Measurements from ENCODE around the gene BTG3. TPM values are rescaled to one million over a fixed set of nuclear protein-coding genes. Genes with fewer than 3 reads are reported as not detected.

BTG3 gene
- total RNA-seq, 6 experiments from 2014 or later: 22.3 to 37.4 (median 35.1) TPM

DNA sequence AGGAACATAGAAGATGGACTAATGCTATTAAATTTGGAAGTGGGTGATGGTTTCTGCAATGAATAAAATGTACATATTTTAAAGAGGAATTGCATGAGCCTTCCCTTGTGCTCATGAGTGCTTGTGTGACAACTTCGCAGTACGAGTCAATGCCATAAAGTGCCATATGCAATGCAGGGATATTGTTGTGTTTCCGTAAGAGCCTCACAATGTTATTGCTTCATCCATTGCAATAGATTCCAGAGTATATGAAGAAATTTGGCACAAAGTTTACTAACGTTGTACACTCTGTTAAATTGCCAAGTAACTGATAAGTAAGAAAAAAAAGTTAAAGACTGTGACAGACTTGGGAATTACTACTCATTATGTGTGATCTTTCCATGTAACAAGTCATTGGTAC, 22.3 kb downstream of the BTG3 start:
- Mint-ChIP-seq H3K27me3 (ENCODE audit: insufficient read depth) (no peaks in the 10 kb centered on the region), H3K27ac (no peak overlapping the region), H3K4me3 (no peak overlapping the region), H3K9me3 (no peaks in the 10 kb centered on the region), H3K36me3 (ENCODE audit: low read depth) (peaks cover 14% of the 10 kb centered on the region; the same call in 1 of the 2 replicates), H3K4me1 (ENCODE audit: low read depth) (no peaks in the 10 kb centered on the region)
- no peak for DNase-seq
- TF ChIP-seq, protein P1, sequence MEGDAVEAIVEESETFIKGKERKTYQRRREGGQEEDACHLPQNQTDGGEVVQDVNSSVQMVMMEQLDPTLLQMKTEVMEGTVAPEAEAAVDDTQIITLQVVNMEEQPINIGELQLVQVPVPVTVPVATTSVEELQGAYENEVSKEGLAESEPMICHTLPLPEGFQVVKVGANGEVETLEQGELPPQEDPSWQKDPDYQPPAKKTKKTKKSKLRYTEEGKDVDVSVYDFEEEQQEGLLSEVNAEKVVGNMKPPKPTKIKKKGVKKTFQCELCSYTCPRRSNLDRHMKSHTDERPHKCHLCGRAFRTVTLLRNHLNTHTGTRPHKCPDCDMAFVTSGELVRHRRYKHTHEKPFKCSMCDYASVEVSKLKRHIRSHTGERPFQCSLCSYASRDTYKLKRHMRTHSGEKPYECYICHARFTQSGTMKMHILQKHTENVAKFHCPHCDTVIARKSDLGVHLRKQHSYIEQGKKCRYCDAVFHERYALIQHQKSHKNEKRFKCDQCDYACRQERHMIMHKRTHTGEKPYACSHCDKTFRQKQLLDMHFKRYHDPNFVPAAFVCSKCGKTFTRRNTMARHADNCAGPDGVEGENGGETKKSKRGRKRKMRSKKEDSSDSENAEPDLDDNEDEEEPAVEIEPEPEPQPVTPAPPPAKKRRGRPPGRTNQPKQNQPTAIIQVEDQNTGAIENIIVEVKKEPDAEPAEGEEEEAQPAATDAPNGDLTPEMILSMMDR (IDR thresholded peaks at IDR 0.05): no peak

DNA sequence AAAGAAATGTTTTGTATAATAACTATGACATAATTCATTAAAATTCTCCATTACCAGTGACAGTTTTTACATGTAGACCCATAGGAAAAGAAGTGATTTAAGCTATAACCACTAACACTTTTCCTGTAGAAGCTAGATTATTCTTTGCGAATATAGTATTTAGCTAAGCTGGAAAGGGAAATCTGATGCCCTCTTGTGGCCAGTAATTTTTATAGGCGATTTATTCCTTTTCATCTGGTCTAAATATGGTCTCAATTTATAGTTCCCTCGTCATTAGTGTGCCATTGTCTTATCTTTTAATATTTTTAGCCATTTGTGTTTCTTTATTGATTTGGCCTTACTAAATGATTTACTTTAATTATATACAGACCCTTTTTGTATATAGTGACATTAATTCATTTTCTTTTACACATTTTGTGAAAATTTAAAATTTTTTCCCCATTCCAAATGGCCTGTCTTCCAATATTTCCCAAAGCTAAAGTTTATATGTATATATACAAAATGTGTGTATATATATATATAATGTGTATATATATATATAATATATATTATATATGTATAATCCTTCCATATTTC, 26.7 kb downstream of the BTG3 start:
- DNase-seq: peak; percentile 48
- TF ChIP-seq, protein P1 (IDR thresholded peaks at IDR 0.05): peak; percentile 88
- Mint-ChIP-seq H3K9me3 (no peaks in the 10 kb centered on the region), H3K27ac (no peak overlapping the region), H3K27me3 (ENCODE audit: insufficient read depth) (peaks cover 3% of the 10 kb centered on the region; the same call in 1 of the 2 replicates), H3K36me3 (ENCODE audit: low read depth) (no peaks in the 10 kb centered on the region), H3K4me1 (ENCODE audit: low read depth) (no peaks in the 10 kb centered on the region), H3K4me3 (no peak overlapping the region)

DNA sequence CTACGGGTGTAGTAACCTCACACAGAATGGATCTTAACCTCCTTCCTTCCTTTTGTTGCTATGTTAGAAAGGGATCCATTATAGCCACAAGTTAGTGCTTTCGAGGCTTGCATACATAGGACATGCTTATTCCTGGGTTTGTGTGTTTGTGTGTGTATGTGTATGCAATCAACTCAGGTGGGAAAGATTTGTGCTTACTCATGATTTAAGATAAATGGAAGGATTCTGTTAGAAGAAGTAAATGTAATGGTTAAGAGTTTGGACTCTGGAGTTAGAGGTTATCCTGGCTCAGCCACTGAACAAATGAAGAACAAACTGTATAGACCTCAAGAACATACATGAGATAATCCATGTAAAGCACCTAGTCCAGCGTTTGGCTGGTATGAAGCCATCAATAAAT, 28.8 kb downstream of the BTG3 start:
- H3K36me3 Mint-ChIP-seq (ENCODE audit: low read depth): no peaks in the 10 kb centered on the region
- H3K27ac Mint-ChIP-seq: no peak overlapping the region
- no peak for DNase-seq
- no peaks in the 10 kb centered on the region for H3K9me3 Mint-ChIP-seq
- TF ChIP-seq, protein P1 (IDR thresholded peaks at IDR 0.05): no peak
- no peak overlapping the region for H3K4me3 Mint-ChIP-seq
- no peaks in the 10 kb centered on the region for H3K4me1 Mint-ChIP-seq (ENCODE audit: low read depth)
- peaks cover 3% of the 10 kb centered on the region; the same call in 1 of the 2 replicates for H3K27me3 Mint-ChIP-seq (ENCODE audit: insufficient read depth)

DNA sequence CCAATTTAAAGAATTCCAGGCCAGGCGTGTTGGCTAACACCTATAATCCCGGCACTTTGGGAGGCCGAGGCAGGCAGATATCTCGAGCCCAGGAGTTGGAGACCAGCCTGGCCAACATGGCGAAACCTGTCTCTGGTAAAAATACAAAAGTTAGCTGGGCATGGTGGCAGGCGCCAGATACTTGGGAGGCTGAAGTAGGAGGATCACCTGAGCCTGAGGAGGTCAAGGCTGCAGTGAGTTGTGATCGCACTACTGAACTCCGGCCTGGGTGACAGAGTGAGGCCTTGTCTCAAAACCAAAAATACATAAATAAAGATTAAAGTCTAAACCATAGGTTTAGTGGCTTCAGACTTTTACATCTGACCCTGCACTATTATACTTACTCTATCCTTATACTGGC, 32.4 kb downstream of the BTG3 start:
- H3K27me3 Mint-ChIP-seq (ENCODE audit: insufficient read depth): peaks cover 7% of the 10 kb centered on the region; the same call in 1 of the 2 replicates
- H3K36me3 Mint-ChIP-seq (ENCODE audit: low read depth): no peaks in the 10 kb centered on the region
- no peak overlapping the region for H3K27ac Mint-ChIP-seq
- DNase-seq: no peak
- no peaks in the 10 kb centered on the region for H3K4me1 Mint-ChIP-seq (ENCODE audit: low read depth)
- H3K4me3 Mint-ChIP-seq: no peak overlapping the region
- TF ChIP-seq, protein P1 (IDR thresholded peaks at IDR 0.05): no peak
- H3K9me3 Mint-ChIP-seq: no peaks in the 10 kb centered on the region

DNA sequence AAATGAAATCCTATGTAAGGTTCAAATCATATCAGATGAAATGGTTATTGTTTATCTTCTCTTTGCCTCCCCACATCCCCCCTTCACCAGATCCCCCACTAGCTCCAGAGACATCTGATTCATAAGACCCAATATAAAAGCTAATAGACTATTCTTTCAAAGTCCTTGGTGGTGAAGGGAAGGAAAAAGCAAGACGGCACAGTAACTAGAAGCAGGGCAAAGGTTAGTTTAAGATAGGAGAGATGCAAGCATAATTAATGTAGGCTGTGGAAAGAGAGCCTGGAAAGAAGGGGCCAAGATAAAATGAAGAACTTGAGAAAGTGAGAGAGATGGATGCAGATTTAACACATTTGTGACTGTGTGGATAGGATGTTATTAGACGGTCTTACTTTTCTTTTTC, 33.8 kb downstream of the BTG3 start:
- DNase-seq: no peak
- no peaks in the 10 kb centered on the region for H3K36me3 Mint-ChIP-seq (ENCODE audit: low read depth)
- H3K4me1 Mint-ChIP-seq (ENCODE audit: low read depth): no peaks in the 10 kb centered on the region
- H3K4me3 Mint-ChIP-seq: no peak overlapping the region
- H3K27me3 Mint-ChIP-seq (ENCODE audit: insufficient read depth): peaks cover 10% of the 10 kb centered on the region; the same call in 1 of the 2 replicates
- no peaks in the 10 kb centered on the region for H3K9me3 Mint-ChIP-seq
- TF ChIP-seq, protein P1 (IDR thresholded peaks at IDR 0.05): no peak
- no peak overlapping the region for H3K27ac Mint-ChIP-seq

Measured in HFFc6 (cell line).